Hepatocyte (in vitro differentiated cells): ENCODE data around the gene CCDC158.

Source experiments
- EZH2 ChIP-seq: fragments of 200-600 bp; sonication (generic); IDR thresholded peaks from 2 replicates; pipeline ENCODE4 v1.6.1; 2016; ENCODE audit warnings: antibody characterized with exemption, mild to moderate bottlenecking, borderline replicate concordance
- EZH2phosphoT487 ChIP-seq: fragments of 200-600 bp; sonication (generic); IDR thresholded peaks from one replicate; pipeline ENCODE4 v1.6.1; 2018; ENCODE audit warnings: antibody characterized with exemption, mild to moderate bottlenecking, low read depth, moderate library complexity; ENCODE audit not compliant: unreplicated experiment, severe bottlenecking
- TF ChIP-seq, protein P1 (sequence below): fragments of 200-600 bp; sonication (generic); IDR thresholded peaks from 2 replicates; pipeline ENCODE4 v1.5.1; 2016; ENCODE audit warnings: antibody characterized with exemption, mild to moderate bottlenecking; ENCODE audit not compliant: poor library complexity

DNA sequence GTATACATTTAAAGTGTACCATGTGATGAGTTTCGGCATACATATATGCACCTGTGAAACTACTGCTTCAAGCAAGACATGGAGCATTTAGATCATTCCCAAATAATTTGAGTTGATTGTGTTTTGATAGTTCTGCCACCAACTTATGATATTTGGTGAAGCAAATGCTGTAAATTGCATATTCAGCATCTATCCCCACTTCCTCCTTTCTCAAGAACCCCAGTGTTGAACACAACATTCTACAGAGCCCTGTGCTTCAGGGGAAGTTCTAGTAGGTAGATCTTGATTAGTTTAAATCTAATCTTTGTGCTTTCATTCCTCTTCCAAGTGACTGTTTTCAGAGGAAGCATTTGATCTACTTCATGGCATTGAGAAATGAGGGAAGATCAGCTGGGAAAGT is 8.7 kb upstream of the CCDC158 start:
- TF ChIP-seq, protein P1, sequence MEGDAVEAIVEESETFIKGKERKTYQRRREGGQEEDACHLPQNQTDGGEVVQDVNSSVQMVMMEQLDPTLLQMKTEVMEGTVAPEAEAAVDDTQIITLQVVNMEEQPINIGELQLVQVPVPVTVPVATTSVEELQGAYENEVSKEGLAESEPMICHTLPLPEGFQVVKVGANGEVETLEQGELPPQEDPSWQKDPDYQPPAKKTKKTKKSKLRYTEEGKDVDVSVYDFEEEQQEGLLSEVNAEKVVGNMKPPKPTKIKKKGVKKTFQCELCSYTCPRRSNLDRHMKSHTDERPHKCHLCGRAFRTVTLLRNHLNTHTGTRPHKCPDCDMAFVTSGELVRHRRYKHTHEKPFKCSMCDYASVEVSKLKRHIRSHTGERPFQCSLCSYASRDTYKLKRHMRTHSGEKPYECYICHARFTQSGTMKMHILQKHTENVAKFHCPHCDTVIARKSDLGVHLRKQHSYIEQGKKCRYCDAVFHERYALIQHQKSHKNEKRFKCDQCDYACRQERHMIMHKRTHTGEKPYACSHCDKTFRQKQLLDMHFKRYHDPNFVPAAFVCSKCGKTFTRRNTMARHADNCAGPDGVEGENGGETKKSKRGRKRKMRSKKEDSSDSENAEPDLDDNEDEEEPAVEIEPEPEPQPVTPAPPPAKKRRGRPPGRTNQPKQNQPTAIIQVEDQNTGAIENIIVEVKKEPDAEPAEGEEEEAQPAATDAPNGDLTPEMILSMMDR, result no peak
- TF ChIP-seq EZH2phosphoT487, result no peak
- no peak for TF ChIP-seq EZH2
